HG02885 (cell line): ENCODE data around the gene TMEM238.
"Not testable (repeated sequence)": the region's sequence is repeated elsewhere in the genome, so short reads cannot be mapped to it uniquely, and the experiment has no call there.

Source experiments
- ATAC-seq: cut with Tn5 transposase; IDR thresholded peaks from one replicate; pipeline ENCODE4 v1.9.1; 2021; ENCODE audit warnings: mild to moderate bottlenecking; ENCODE audit not compliant: unreplicated experiment, poor library complexity

Gene TMEM238

GRCh38 chr19:55384131-55384919, at the start of gene TMEM238:
TMEM238 (minus strand) TSS chr19:55384292; CDS start chr19:55384259, 33 bp downstream.
- ATAC-seq, result no peak

- no peak for ATAC-seq
Measured at GRCh38 chr19:55433292-55433691, 49.2 kb upstream of the TMEM238 start.

- no peak for ATAC-seq
Measured at GRCh38 chr19:55432241-55432959, 48.3 kb upstream of the TMEM238 start.

GRCh38 chr19:55431183-55431582, 47.1 kb upstream of the TMEM238 start:
- ATAC-seq, result no peak

- no peak for ATAC-seq
Measured at GRCh38 chr19:55426042-55426441, 42.0 kb upstream of the TMEM238 start.

GRCh38 chr19:55424518-55424917, 40.4 kb upstream of the TMEM238 start:
- ATAC-seq, result no peak

- no peak for ATAC-seq
Measured at GRCh38 chr19:55423225-55424005, 39.3 kb upstream of the TMEM238 start.

GRCh38 chr19:55421281-55421680, 37.2 kb upstream of the TMEM238 start:
- ATAC-seq, result not testable (repeated sequence)

GRCh38 chr19:55419624-55420236, 35.6 kb upstream of the TMEM238 start:
- ATAC-seq, result no peak

GRCh38 chr19:55419103-55419502, 35.0 kb upstream of the TMEM238 start:
- ATAC-seq, result no peak

- ATAC-seq, result no peak
Measured at GRCh38 chr19:55418185-55418584, 34.1 kb upstream of the TMEM238 start.

GRCh38 chr19:55410168-55410567, 26.1 kb upstream of the TMEM238 start:
- no peak for ATAC-seq

- ATAC-seq, result not testable (repeated sequence)
Measured at GRCh38 chr19:55409179-55409578, 25.1 kb upstream of the TMEM238 start.

GRCh38 chr19:55408533-55408872, 24.4 kb upstream of the TMEM238 start:
- no peak for ATAC-seq

- ATAC-seq, result peak; percentile 78
Measured at GRCh38 chr19:55407800-55408532, 23.9 kb upstream of the TMEM238 start.

GRCh38 chr19:55407550-55407799, 23.4 kb upstream of the TMEM238 start, which contains the start of gene UBE2S:
UBE2S (minus strand) TSS chr19:55407788; CDS start chr19:55407589, 199 bp downstream.
- peak; percentile 24 for ATAC-seq

- ATAC-seq, result no peak
Measured at GRCh38 chr19:55406826-55407549, 22.9 kb upstream of the TMEM238 start.

GRCh38 chr19:55406091-55406825, 22.2 kb upstream of the TMEM238 start:
- ATAC-seq, result no peak

GRCh38 chr19:55405638-55406037, 21.5 kb upstream of the TMEM238 start:
- ATAC-seq, result no peak
